ENCODE results near the gene LCA5L.

LCA5L gene

GRCh38 chr21:39461419-39461818 is 15.8 kb upstream of the LCA5L start:
- H3K27ac Mint-ChIP-seq = no peak overlapping the region
- no peaks in the 10 kb centered on the region for H3K27me3 Mint-ChIP-seq (ENCODE audit: low read depth)
- no peaks in the 10 kb centered on the region for H3K36me3 Mint-ChIP-seq (ENCODE audit: low read depth)
- H3K4me3 Mint-ChIP-seq = no peak overlapping the region
- H3K4me1 Mint-ChIP-seq (ENCODE audit: low read depth) = no peaks in the 10 kb centered on the region
- H3K9me3 Mint-ChIP-seq = peaks cover 6% of the 10 kb centered on the region

DNA sequence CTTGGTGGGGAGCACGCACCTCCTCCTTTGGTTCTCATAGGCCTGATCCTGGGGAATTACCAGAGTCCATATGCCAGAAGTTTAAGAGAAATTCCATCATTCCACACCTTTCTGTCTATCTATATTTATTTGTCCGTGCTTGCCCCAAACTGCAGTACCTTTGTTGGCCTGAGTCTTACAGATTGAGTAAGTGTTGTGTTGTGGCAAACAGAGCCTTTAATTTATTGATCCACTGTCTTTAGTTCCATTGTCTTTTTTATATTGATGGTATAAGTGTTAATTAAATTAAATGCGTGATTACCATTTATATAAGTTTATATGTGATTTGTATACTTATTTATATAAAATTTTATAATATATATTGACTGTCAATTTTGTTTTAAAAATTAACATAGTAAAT is 11.1 kb upstream of the LCA5L start:
- no peaks in the 10 kb centered on the region for H3K9me3 Mint-ChIP-seq
- no peaks in the 10 kb centered on the region for H3K36me3 Mint-ChIP-seq (ENCODE audit: low read depth)
- H3K4me1 Mint-ChIP-seq (ENCODE audit: low read depth) = no peaks in the 10 kb centered on the region
- H3K27me3 Mint-ChIP-seq (ENCODE audit: low read depth) = no peaks in the 10 kb centered on the region
- H3K27ac Mint-ChIP-seq = no peak overlapping the region
- no peak overlapping the region for H3K4me3 Mint-ChIP-seq

DNA sequence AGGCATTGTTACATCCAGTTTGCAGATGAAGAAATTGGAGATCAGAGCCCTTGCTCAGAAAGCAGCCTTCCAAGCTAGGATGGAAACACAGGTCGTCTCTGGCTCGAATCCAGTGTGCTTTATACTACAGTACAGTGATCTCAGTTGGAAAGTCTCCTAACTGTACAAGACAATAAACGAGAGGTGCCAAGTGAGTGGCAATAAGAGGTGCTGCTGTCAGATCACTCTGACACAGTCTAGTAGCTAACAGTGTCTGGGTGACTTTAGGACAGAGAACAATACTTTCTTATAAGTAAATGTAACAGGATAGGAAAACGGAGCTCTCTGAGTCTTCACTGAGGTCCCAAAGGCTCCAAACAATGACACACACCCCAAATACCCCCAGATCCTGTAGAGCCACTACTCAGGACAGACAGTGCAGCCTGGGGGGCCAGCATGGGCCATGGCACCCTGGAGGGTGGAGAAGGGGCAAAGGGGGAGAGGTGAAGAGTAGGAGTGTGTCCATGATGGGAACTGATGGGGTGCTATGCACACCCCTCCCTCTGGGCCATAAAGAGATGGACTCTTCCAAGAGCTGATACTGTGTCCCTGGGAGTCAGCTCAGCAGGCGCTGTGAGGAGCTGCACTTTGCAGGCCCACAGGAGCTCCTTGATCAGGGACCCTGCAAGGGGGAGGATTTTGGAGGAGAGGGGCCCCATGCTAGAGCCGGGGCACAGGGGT is 9.5 kb upstream of the LCA5L start:
- Mint-ChIP-seq H3K36me3 (ENCODE audit: low read depth) (no peaks in the 10 kb centered on the region), H3K4me3 (no peak overlapping the region), H3K9me3 (no peaks in the 10 kb centered on the region), H3K4me1 (ENCODE audit: low read depth) (no peaks in the 10 kb centered on the region), H3K27ac (no peak overlapping the region), H3K27me3 (ENCODE audit: low read depth) (no peaks in the 10 kb centered on the region)

- Mint-ChIP-seq H3K9me3 (no peaks in the 10 kb centered on the region), H3K27ac (no peak overlapping the region), H3K27me3 (ENCODE audit: low read depth) (peaks cover 3% of the 10 kb centered on the region), H3K4me3 (no peak overlapping the region), H3K36me3 (ENCODE audit: low read depth) (no peaks in the 10 kb centered on the region), H3K4me1 (ENCODE audit: low read depth) (no peaks in the 10 kb centered on the region)
These were observed 8.1 kb upstream of the LCA5L start for GRCh38 chr21:39453571-39454179.

- H3K27ac Mint-ChIP-seq = no peak overlapping the region
- no peaks in the 10 kb centered on the region for H3K4me1 Mint-ChIP-seq (ENCODE audit: low read depth)
- H3K27me3 Mint-ChIP-seq (ENCODE audit: low read depth) = peaks cover 3% of the 10 kb centered on the region
- no peaks in the 10 kb centered on the region for H3K36me3 Mint-ChIP-seq (ENCODE audit: low read depth)
- H3K4me3 Mint-ChIP-seq = no peak overlapping the region
- H3K9me3 Mint-ChIP-seq = no peaks in the 10 kb centered on the region
These were observed 7.4 kb upstream of the LCA5L start for GRCh38 chr21:39452970-39453342.

GRCh38 chr21:39452207-39452969 is 6.8 kb upstream of the LCA5L start:
- Mint-ChIP-seq H3K4me1 (ENCODE audit: low read depth) (no peaks in the 10 kb centered on the region), H3K9me3 (no peaks in the 10 kb centered on the region), H3K4me3 (no peak overlapping the region), H3K36me3 (ENCODE audit: low read depth) (no peaks in the 10 kb centered on the region), H3K27me3 (ENCODE audit: low read depth) (peaks cover 3% of the 10 kb centered on the region), H3K27ac (no peak overlapping the region)

- Mint-ChIP-seq H3K4me1 (ENCODE audit: low read depth) (peaks cover 2% of the 10 kb centered on the region), H3K9me3 (no peaks in the 10 kb centered on the region), H3K27ac (no peak within 1 kb of the TSS), H3K27me3 (ENCODE audit: low read depth) (peaks cover 3% of the 10 kb centered on the region), H3K4me3 (no peak within 1 kb of the TSS), H3K36me3 (ENCODE audit: low read depth) (no peaks in the 10 kb centered on the region)
These were observed 6.0 kb upstream of the LCA5L start, which contains the start of gene SH3BGR for GRCh38 chr21:39451332-39452206. SH3BGR (plus strand) TSS chr21:39451970; CDS start chr21:39452097, 127 bp downstream.

DNA sequence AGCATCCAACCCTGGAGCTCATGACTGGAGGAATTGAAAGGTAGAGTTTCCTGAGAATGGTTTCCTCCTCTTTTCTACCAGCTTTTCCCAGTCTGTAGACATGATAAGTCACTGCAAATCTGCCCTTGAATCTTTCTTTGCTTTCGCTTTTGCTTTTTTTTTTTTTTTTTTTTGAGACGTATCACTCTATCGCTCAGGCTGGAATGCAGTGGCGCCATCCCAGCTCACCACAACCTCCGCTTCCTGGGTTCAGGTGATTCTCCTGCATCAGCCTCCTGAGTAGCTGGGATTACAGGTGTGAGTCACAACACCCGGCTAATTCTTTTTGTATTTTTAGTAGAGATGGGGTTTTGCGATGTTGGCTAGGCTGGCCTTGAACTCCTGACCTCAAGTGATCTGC is 1.7 kb upstream of the LCA5L start:
- Mint-ChIP-seq H3K27me3 (ENCODE audit: low read depth) (peaks cover 24% of the 10 kb centered on the region), H3K36me3 (ENCODE audit: low read depth) (no peaks in the 10 kb centered on the region), H3K27ac (no peak overlapping the region), H3K4me3 (no peak overlapping the region), H3K4me1 (ENCODE audit: low read depth) (peaks cover 13% of the 10 kb centered on the region), H3K9me3 (no peaks in the 10 kb centered on the region)

GRCh38 chr21:39444421-39445180 is 977 bp downstream of the LCA5L start:
- peaks cover 13% of the 10 kb centered on the region for H3K4me1 Mint-ChIP-seq (ENCODE audit: low read depth)
- peak overlapping the region; percentile 90 for H3K4me3 Mint-ChIP-seq
- peak overlapping the region; percentile 68 for H3K27ac Mint-ChIP-seq
- no peaks in the 10 kb centered on the region for H3K36me3 Mint-ChIP-seq (ENCODE audit: low read depth)
- peaks cover 29% of the 10 kb centered on the region for H3K27me3 Mint-ChIP-seq (ENCODE audit: low read depth)
- no peaks in the 10 kb centered on the region for H3K9me3 Mint-ChIP-seq

GRCh38 chr21:39441502-39442475 is 3.8 kb downstream of the LCA5L start:
- Mint-ChIP-seq H3K36me3 (ENCODE audit: low read depth) (no peaks in the 10 kb centered on the region), H3K9me3 (no peaks in the 10 kb centered on the region), H3K4me3 (no peak overlapping the region), H3K4me1 (ENCODE audit: low read depth) (peaks cover 11% of the 10 kb centered on the region), H3K27me3 (ENCODE audit: low read depth) (peaks cover 38% of the 10 kb centered on the region), H3K27ac (no peak overlapping the region)

GRCh38 chr21:39439232-39439631 is 6.3 kb downstream of the LCA5L start:
- Mint-ChIP-seq H3K4me3 (no peak overlapping the region), H3K36me3 (ENCODE audit: low read depth) (no peaks in the 10 kb centered on the region), H3K9me3 (no peaks in the 10 kb centered on the region), H3K27me3 (ENCODE audit: low read depth) (peaks cover 32% of the 10 kb centered on the region), H3K27ac (no peak overlapping the region), H3K4me1 (ENCODE audit: low read depth) (no peaks in the 10 kb centered on the region)

GRCh38 chr21:39434950-39435349 is 10.6 kb downstream of the LCA5L start:
- Mint-ChIP-seq H3K27me3 (ENCODE audit: low read depth) (peaks cover 29% of the 10 kb centered on the region), H3K36me3 (ENCODE audit: low read depth) (no peaks in the 10 kb centered on the region), H3K27ac (no peak overlapping the region), H3K4me3 (no peak overlapping the region), H3K4me1 (ENCODE audit: low read depth) (no peaks in the 10 kb centered on the region), H3K9me3 (no peaks in the 10 kb centered on the region)

DNA sequence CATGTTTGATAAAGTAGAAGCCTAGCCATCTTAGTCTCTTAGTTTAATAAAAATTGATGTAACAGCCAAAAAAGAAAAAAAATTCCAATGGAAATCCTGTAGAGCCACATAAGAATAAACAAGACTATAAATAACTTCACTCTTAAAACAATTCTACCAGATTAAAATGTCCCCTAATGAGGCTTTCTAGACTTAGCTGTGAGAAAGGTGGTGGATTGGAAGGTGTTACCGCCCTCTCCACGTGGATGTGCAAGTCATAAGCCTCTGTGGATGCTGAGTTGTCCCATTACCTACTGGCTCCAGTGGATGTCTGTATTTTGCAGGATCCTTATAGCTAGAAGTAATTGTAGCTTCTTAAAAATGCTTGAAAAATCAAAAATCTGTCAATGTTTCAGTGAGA is 14.6 kb downstream of the LCA5L start:
- H3K27me3 Mint-ChIP-seq (ENCODE audit: low read depth) = peaks cover 17% of the 10 kb centered on the region
- H3K36me3 Mint-ChIP-seq (ENCODE audit: low read depth) = no peaks in the 10 kb centered on the region
- H3K4me3 Mint-ChIP-seq = no peak overlapping the region
- no peak overlapping the region for H3K27ac Mint-ChIP-seq
- H3K9me3 Mint-ChIP-seq = no peaks in the 10 kb centered on the region
- H3K4me1 Mint-ChIP-seq (ENCODE audit: low read depth) = no peaks in the 10 kb centered on the region
